Gastroesophageal sphincter (tissue), 3 donors: ENCODE measurements around the gene HMOX1.

Experiments used
- EP300 ChIP-seq: sonication (generic); formaldehyde crosslinking; IDR thresholded peaks from one replicate; pipeline ENCODE4 v1.6.1; 2017; ENCODE audit warnings: antibody characterized with exemption, mild to moderate bottlenecking
- POLR2A ChIP-seq, 2 donors: fragments of 450-650 bp; IDR thresholded peaks; one replicate each; pipeline ENCODE4 v1.6.1; 2017; ENCODE audit warnings: antibody characterized with exemption in 2 of 2, mild to moderate bottlenecking in 2 of 2, moderate library complexity in 1 of 2
- POLR2AphosphoS5 ChIP-seq: sonication (generic); formaldehyde crosslinking; IDR thresholded peaks from one replicate; pipeline ENCODE4 v1.6.1; 2017; ENCODE audit warnings: antibody characterized with exemption
- TF ChIP-seq, protein P1 (sequence below), 4 experiments: fragments of 200-600 bp in 2 of 4; fragments of 450-650 bp in 2 of 4; sonication (generic) in 1 of 4; IDR thresholded peaks; one replicate each; pipeline ENCODE4 v1.5.1; 2017 to 2019; ENCODE audit warnings: antibody characterized with exemption in 4 of 4, mild to moderate bottlenecking in 2 of 4, moderate library complexity in 2 of 4

DNA sequence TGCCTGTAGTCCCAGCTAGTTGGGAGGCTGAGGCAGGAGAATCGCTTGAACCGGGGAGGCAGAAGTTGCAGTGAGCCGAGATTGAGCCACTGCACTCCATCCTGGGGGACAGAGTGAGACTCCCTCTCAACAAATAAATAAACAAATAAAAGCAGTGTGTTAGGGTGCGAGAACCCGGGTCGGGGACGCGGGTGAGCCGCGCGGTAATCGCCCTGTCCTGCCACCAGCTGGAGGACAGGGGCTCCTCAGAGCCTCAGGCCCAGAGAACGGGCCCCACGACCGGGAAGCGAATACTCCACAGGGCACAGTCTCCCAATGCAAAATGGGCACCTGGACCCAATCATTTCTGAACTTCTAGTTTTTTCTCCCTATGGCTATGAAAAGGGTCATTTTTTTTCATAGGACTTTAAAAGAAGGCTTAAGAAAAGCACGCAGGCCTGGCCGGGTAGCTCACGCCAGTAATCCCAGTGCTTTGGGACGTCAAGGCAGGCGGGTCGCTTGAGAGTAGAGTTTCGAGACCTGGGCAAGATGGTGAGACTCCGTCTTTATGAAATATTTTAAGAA lies 18.3 kb downstream of the HMOX1 start:
- TF ChIP-seq, protein P1, sequence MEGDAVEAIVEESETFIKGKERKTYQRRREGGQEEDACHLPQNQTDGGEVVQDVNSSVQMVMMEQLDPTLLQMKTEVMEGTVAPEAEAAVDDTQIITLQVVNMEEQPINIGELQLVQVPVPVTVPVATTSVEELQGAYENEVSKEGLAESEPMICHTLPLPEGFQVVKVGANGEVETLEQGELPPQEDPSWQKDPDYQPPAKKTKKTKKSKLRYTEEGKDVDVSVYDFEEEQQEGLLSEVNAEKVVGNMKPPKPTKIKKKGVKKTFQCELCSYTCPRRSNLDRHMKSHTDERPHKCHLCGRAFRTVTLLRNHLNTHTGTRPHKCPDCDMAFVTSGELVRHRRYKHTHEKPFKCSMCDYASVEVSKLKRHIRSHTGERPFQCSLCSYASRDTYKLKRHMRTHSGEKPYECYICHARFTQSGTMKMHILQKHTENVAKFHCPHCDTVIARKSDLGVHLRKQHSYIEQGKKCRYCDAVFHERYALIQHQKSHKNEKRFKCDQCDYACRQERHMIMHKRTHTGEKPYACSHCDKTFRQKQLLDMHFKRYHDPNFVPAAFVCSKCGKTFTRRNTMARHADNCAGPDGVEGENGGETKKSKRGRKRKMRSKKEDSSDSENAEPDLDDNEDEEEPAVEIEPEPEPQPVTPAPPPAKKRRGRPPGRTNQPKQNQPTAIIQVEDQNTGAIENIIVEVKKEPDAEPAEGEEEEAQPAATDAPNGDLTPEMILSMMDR (IDR thresholded peaks at IDR 0.05) = no peak
- TF ChIP-seq EP300 (no peak), POLR2AphosphoS5 (no peak), POLR2A (IDR thresholded peaks at IDR 0.05) (no peak)
